Immature natural killer cell (primary cell): ENCODE data around the gene NBDY. TPM values are rescaled to one million over a fixed set of nuclear protein-coding genes. Genes with fewer than 3 reads are reported as not detected.
"Not testable (repeated sequence)": the region's sequence is repeated elsewhere in the genome, so short reads cannot be mapped to it uniquely, and the experiment has no call there.

Experiments
- DNase-seq, 3 donors: peaks; one replicate each; pipeline ENCODE4 v3.0.0; 2022; ENCODE audit warnings: mixed read lengths in 1 of 3
- H3K27ac Mint-ChIP-seq, 6 donors: one replicate each; pipeline ENCODE4 v1.8.0; 2020; ENCODE audit warnings: mixed read lengths in 6 of 6, mild to moderate bottlenecking in 5 of 6, inconsistent platforms in 4 of 6, moderate library complexity in 3 of 6
- H3K27me3 Mint-ChIP-seq, 3 donors: one replicate each; pipeline ENCODE4 v1.8.0; 2020 to 2021; ENCODE audit warnings: low read depth in 3 of 3, mild to moderate bottlenecking in 3 of 3, mixed read lengths in 3 of 3, moderate library complexity in 3 of 3, inconsistent platforms in 1 of 3
- H3K36me3 Mint-ChIP-seq, 3 donors: one replicate each; pipeline ENCODE4 v1.8.0; 2020; ENCODE audit warnings: mixed read lengths in 3 of 3, inconsistent platforms in 2 of 3, mild to moderate bottlenecking in 2 of 3
- H3K4me1 Mint-ChIP-seq, 2 donors: one replicate each; pipeline ENCODE4 v1.8.0; 2020; ENCODE audit warnings: inconsistent platforms in 2 of 2, mild to moderate bottlenecking in 2 of 2, mixed read lengths in 2 of 2, moderate library complexity in 1 of 2
- H3K4me3 Mint-ChIP-seq, 5 donors: one replicate each; pipeline ENCODE4 v1.8.0; 2020; ENCODE audit warnings: mild to moderate bottlenecking in 5 of 5, mixed read lengths in 5 of 5, inconsistent platforms in 3 of 5, moderate library complexity in 3 of 5
- H3K9me3 Mint-ChIP-seq, 6 donors: one replicate each; pipeline ENCODE4 v1.8.0; 2020; ENCODE audit warnings: mild to moderate bottlenecking in 6 of 6, mixed read lengths in 6 of 6, inconsistent platforms in 4 of 6, moderate library complexity in 3 of 6
- polyA plus RNA-seq, 3 donors: library from polyadenylated mRNA; unstranded; fragments of 300-500 nt; fragmentation: Illumina TruSeq; gene quantifications; one replicate each; pipeline ENCODE4 v1.2.3, GENCODE V29; 2021

NBDY gene
- polyA plus RNA-seq, 3 donors from 2014 or later = 45.8 to 49.8 (median 47.4) TPM

DNA sequence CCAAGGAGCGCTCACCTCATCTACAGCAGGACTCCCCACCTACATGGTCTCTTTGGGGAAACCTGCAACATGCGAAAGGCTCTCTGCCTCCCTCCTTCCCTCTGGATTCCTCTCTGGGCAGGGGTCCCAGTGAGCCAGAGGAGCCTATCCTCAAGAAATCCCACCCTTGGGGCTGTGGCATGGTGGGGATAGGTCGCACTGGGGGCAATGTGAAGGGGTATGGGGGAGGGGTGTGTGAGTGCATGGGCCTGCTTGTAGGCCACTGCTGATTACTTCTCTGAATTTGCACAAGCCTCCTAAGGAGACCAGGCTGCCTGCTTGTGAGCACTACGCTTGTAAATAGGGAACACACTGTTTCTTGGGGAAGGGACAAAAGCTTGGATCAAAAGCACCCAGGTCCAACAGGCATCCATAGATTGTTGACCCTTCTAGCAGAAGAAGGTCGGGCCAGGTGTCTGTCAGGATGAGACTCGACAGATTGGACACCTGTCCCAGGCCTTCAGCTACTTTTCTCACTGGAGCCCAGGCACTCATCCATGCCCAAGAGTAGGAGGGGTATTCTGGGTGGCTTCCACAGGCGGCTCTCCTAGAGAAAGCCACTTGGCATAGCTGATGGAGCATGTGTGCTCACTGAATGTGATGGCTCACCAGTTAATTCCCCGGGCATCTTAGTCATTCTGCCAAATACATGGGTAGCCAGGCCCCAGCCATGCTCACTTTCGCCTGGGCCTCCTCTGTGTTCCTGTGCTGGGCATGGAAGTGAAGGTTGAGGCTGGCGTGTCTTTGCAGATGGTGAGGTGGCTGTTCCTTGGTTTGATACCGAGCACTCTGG lies 75.0 kb downstream of the NBDY start:
- H3K9me3 Mint-ChIP-seq = no peaks in the 10 kb centered on the region
- H3K27me3 Mint-ChIP-seq = peaks cover 0 to 7% (median 4%) of the 10 kb centered on the region in 3 donors
- DNase-seq = no peak
- H3K36me3 Mint-ChIP-seq = peaks cover 0 to 9% (median 4%) of the 10 kb centered on the region in 3 donors
- peaks cover 27 to 42% of the 10 kb centered on the region in 2 donors for H3K4me1 Mint-ChIP-seq
- H3K4me3 Mint-ChIP-seq = peak overlapping the region in 2 of 5 donors; percentile 92
- peak overlapping the region in 3 of 6 donors; percentile 23 to 87 (median 85) for H3K27ac Mint-ChIP-seq

DNA sequence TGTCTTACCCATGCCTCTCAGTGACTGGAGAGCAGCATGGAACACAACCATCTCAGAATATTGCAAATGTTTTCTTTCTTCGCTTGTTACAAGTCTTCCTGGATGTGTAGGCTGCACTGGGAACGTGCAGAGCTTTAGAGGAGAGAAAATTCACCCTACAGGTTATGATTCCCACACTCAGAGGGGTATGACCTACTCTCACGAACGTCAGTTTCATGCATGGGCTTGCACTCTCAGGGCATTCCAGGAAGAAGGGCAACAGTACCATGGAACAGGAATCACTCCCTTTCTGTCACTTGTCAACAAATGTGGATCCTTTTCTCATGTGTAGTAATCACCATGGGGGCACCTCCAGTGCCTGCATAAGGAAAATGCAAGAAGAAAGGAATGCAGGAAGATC lies 75.8 kb downstream of the NBDY start:
- H3K4me1 Mint-ChIP-seq = peaks cover 23 to 35% of the 10 kb centered on the region in 2 donors
- peaks cover 0 to 9% (median 0%) of the 10 kb centered on the region in 3 donors for H3K36me3 Mint-ChIP-seq
- H3K9me3 Mint-ChIP-seq = no peaks in the 10 kb centered on the region
- DNase-seq = no peak
- peaks cover 0 to 7% (median 2%) of the 10 kb centered on the region in 3 donors for H3K27me3 Mint-ChIP-seq
- H3K27ac Mint-ChIP-seq = peak overlapping the region in 1 of 6 donors; percentile 73
- H3K4me3 Mint-ChIP-seq = no peak overlapping the region

DNA sequence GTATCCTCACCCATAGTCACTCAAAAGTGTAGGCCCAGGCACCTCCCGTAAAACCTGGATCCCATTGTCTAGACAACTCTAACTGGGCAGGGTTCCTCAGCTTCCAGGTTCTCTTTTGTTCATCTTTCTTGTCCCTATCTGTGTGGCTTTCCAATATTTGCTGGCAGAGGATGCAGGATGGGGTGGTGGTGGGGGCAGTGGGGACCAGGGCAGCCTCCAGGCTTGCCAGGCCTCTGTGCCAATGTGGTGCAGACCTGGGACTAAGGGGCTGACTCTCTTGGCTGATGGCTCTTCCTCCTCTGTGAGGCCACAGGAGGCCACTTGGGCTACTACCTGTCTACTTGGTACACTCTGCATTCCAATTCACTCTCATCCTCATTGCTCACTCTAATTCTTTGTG lies 76.4 kb downstream of the NBDY start:
- Mint-ChIP-seq H3K9me3 (no peaks in the 10 kb centered on the region), H3K36me3 (peaks cover 0 to 5% (median 0%) of the 10 kb centered on the region in 3 donors), H3K4me1 (peaks cover 23 to 31% of the 10 kb centered on the region in 2 donors), H3K27ac (peak overlapping the region in 2 of 6 donors; percentile 53 to 73), H3K27me3 (peaks cover 0 to 10% (median 2%) of the 10 kb centered on the region in 3 donors), H3K4me3 (no peak overlapping the region)
- DNase-seq = no peak

DNA sequence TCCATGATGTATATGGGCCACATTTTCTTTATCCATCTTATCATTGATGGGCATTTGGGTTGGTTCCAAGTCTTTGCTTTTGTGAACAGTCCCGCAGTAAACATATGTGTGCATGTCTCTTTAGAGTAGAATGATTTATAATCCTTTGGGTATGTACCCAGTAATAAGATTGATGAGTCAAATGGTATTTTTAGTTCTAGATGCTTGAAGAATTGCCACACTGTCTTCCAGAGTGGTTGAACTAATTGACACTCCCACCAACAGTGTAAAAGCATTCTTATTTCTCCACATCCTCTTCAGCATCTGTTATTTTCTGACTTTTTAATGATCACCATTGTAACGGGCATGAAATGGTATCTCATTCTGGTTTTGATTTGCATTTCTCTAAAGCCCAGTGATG lies 77.1 kb downstream of the NBDY start:
- not testable (repeated sequence) for DNase-seq, H3K36me3 Mint-ChIP-seq, H3K27me3 Mint-ChIP-seq, H3K4me3 Mint-ChIP-seq, H3K9me3 Mint-ChIP-seq
- Mint-ChIP-seq H3K27ac (peak overlapping the region in 3 of 6 donors; percentile 23 to 53 (median 24)), H3K4me1 (peaks cover 18 to 23% of the 10 kb centered on the region in 2 donors)

DNA sequence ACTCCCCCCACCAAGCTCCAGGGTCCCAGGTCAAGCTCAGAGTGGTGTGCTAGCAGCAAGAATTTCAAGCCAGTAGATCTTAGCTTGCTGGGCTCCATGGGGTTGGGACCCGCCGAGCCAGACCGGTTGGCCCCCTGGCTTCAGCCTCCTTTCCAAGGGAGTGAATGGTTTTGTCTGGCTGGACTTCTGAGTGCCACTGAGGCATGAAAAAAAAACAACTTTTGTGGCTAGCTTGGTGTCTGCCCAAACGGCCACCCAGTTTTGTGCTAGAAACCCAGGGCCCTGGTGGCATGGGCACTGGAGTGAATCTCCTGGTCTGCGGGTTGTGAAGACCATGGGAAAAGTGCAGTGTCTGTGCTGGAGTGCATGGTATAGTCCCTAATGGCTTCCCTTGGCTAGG lies 82.6 kb downstream of the NBDY start:
- Mint-ChIP-seq H3K27ac (peak overlapping the region in 4 of 6 donors; percentile 28 to 91 (median 60)), H3K4me3 (peak overlapping the region in 1 of 5 donors; percentile 8), H3K36me3 (peaks cover 0 to 4% (median 0%) of the 10 kb centered on the region in 3 donors), H3K27me3 (peaks cover 7 to 11% (median 10%) of the 10 kb centered on the region in 3 donors), H3K4me1 (peaks cover 30 to 33% of the 10 kb centered on the region in 2 donors), H3K9me3 (no peaks in the 10 kb centered on the region)
- DNase-seq = no peak

DNA sequence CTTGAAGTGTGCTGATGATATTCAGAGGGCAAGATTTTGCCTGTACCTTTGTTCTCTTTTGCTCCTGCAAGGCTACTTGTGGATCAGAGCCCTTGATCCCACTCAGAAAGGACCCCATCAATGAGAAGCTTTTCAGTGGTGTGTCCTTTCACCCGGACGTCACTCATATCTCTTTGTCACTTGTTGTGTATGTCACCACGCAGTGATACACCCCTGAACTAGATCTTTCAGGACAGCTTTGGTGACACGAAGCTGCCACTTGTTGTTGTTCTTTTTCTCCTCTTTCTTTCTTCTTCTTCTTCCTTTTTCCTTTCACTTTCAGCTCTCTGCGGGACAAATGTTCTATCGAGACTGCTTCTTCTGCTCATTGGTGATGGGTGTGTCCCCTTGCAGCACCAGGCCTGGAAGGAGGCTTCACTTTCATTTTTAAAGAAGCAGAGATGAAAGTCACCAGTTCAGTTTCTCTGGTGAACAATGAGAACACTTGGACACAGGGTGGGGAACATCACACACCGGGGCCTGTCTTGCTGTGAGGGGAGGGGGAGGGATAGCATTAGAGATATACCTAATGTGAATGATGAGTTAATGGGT lies 83.6 kb downstream of the NBDY start:
- H3K9me3 Mint-ChIP-seq = no peaks in the 10 kb centered on the region
- H3K36me3 Mint-ChIP-seq = peaks cover 0 to 4% (median 0%) of the 10 kb centered on the region in 3 donors
- DNase-seq = peak; percentile 58 to 68 (median 66)
- H3K4me3 Mint-ChIP-seq = peak overlapping the region; percentile 65 to 90 (median 79)
- H3K27ac Mint-ChIP-seq = peak overlapping the region; percentile 89 to 99 (median 94)
- H3K4me1 Mint-ChIP-seq = peaks cover 30 to 33% of the 10 kb centered on the region in 2 donors
- H3K27me3 Mint-ChIP-seq = peaks cover 7 to 11% (median 10%) of the 10 kb centered on the region in 3 donors

DNA sequence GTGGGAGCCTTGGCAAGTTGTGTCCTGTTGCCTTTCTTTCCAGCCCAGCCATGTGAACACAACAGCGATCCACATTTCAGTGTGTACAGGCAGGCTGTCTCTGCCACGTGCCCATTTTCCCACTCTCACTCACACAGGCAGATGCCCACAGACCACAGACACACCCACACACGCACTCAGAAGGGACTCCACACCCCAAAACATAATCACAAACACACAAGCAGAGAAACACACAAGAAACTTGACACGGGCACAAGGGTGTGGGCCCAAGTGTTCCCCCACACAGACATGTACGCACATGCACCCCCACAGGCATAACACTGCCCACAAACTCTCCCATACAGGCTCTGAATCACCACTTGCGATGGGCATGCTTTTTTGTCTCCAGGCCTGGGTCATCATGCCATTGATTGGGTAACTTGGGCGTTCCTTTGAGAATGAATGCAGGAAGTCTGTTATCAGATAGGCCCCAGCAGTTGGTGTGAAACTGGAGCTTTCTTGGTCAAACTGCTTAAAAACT lies 84.3 kb downstream of the NBDY start:
- Mint-ChIP-seq H3K9me3 (no peaks in the 10 kb centered on the region), H3K36me3 (peaks cover 0 to 4% (median 0%) of the 10 kb centered on the region in 3 donors), H3K4me1 (peaks cover 30 to 33% of the 10 kb centered on the region in 2 donors), H3K4me3 (peak overlapping the region; percentile 65 to 90 (median 79)), H3K27me3 (peaks cover 7 to 11% (median 10%) of the 10 kb centered on the region in 3 donors), H3K27ac (peak overlapping the region; percentile 89 to 99 (median 94))
- peak; percentile 83 to 86 (median 84) for DNase-seq

DNA sequence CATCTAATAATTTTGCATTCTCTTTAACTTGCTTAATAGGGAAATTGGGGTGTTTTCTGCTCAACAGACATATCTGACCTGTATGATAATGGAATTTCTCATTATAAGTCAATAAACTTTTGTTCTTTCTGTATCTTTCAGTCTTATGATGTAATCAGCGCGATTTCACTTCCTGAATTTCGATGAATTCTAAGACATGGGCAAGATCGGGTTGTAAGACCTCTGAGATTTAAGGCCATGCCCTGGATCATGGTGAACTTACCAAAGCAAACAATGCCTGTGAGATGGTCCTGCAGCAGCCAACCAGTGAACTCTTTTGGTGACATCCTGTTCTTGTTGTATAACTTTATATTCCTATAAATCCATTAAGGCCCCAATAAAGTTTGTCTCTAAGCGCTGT lies 88.1 kb downstream of the NBDY start:
- peaks cover 25 to 28% of the 10 kb centered on the region in 2 donors for H3K4me1 Mint-ChIP-seq
- no peak overlapping the region for H3K4me3 Mint-ChIP-seq
- no peak overlapping the region for H3K27ac Mint-ChIP-seq
- no peaks in the 10 kb centered on the region for H3K9me3 Mint-ChIP-seq
- no peak for DNase-seq
- H3K36me3 Mint-ChIP-seq = peaks cover 0 to 4% (median 0%) of the 10 kb centered on the region in 3 donors
- peaks cover 7 to 10% (median 8%) of the 10 kb centered on the region in 3 donors for H3K27me3 Mint-ChIP-seq

DNA sequence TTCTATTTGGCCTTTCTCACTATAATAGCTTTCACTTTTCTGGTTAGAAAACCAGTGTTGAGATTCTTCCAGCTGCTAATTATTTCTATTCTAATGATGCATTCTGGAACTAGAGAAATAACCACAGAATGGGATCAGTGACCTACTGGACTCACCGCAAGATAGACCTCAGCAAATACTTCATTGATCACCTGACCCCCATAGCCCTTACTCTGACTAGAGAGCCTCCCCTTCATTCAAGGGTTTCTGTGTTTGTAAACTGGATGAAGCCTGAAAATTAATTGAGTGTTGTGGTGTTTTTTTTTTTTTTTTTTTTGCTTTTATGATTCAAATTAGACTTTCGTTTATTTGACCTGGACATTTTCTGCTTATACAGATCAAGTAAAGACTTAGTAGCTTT lies 97.0 kb downstream of the NBDY start:
- Mint-ChIP-seq H3K27ac (peak overlapping the region in 1 of 6 donors; percentile 36), H3K27me3 (peaks cover 0 to 7% (median 0%) of the 10 kb centered on the region in 3 donors), H3K36me3 (peaks cover 0 to 4% (median 0%) of the 10 kb centered on the region in 3 donors), H3K4me1 (no peaks in the 10 kb centered on the region), H3K4me3 (no peak overlapping the region), H3K9me3 (no peaks in the 10 kb centered on the region)
- DNase-seq = no peak

DNA sequence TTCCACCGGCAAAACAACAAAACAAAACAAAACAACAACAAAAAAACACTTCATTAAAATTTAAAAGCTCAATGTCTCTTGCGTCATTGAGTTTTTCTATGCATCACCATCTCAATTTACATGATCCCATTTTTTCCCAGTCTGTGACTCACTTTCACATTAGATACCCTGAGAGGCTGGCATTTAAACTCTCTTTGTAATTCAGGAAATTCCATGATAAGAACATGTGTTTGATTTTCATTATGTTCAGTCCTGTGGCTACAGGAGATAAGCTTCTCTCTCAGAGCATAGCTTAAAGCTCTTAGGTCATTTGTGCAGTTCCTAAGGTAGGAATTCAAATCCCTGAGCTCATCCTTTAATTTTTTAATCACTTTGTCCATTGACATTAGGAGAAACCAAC lies 104.6 kb downstream of the NBDY start:
- no peak overlapping the region for H3K4me3 Mint-ChIP-seq
- H3K4me1 Mint-ChIP-seq = no peaks in the 10 kb centered on the region
- peaks cover 0 to 3% (median 0%) of the 10 kb centered on the region in 3 donors for H3K36me3 Mint-ChIP-seq
- no peak for DNase-seq
- H3K27ac Mint-ChIP-seq = no peak overlapping the region
- peaks cover 0 to 2% (median 0%) of the 10 kb centered on the region in 6 donors for H3K9me3 Mint-ChIP-seq
- H3K27me3 Mint-ChIP-seq = peaks cover 0 to 19% (median 0%) of the 10 kb centered on the region in 3 donors

DNA sequence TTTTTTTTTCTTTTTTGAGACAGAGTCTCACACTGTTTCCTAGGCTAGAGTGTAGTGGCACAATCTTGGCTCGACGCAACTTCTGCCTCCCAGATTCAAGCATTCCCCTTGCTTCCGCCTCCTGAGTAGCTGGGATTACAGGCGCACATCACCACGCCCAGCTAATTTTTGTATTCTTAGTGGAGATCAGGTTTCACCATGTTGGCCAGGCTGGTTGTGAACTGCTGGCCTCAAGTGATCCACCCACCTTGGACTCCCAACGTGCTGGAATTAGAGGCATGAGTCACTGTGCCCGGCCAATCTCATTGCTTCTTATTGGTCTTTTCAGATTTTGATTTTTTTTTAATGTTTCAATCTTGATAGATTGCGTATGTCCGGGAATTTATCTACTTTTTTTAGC lies 124.4 kb downstream of the NBDY start:
- DNase-seq = no peak
- Mint-ChIP-seq H3K4me1 (no peaks in the 10 kb centered on the region), H3K36me3 (no peaks in the 10 kb centered on the region), H3K9me3 (no peaks in the 10 kb centered on the region), H3K27me3 (peaks cover 0 to 18% (median 7%) of the 10 kb centered on the region in 3 donors), H3K27ac (no peak overlapping the region), H3K4me3 (no peak overlapping the region)

DNA sequence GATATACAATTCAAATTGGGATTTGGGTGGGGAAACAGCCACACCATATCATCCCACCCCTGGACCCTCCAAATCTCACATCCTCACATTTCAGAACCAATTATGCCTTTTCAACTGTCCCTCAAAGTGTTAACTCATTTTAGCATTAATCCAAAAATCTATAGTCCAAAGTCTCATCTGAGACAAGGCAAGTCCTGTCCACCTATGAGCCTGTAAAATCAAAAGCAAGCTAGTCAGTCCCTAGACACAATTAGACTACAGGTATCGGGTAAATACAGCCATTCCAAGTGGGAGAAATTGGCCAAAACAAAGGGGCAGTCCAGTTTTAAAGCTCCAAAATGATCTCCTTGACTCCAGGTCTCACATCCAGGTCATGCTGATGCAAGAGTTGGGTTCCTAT lies 128.0 kb downstream of the NBDY start:
- Mint-ChIP-seq H3K9me3 (no peaks in the 10 kb centered on the region), H3K27ac (no peak overlapping the region), H3K4me1 (no peaks in the 10 kb centered on the region), H3K27me3 (peaks cover 0 to 11% (median 6%) of the 10 kb centered on the region in 3 donors), H3K36me3 (no peaks in the 10 kb centered on the region), H3K4me3 (no peak overlapping the region)
- DNase-seq = no peak

DNA sequence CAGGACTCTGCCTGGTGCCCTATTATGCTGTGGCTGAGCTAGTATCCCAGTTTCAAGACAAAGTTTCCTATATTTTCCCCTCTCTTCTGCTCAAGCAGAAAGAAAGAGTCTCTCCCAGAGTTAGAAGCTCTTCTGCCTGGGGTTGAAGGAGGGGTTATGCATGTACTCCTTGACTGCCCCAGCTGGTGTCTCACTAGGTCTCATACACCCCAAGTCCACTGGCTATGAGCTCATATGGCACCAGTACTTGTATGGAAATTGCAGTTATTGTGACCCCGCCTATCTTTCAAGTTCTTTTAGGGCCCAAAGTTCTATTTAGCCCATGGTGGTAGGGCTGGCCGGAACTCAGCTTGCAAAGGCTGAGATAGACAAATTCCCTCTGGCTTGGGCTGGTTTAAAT lies 131.8 kb downstream of the NBDY start:
- H3K27me3 Mint-ChIP-seq = peaks cover 0 to 3% (median 2%) of the 10 kb centered on the region in 3 donors
- H3K4me1 Mint-ChIP-seq = no peaks in the 10 kb centered on the region
- no peaks in the 10 kb centered on the region for H3K36me3 Mint-ChIP-seq
- no peak overlapping the region for H3K27ac Mint-ChIP-seq
- DNase-seq = no peak
- H3K4me3 Mint-ChIP-seq = no peak overlapping the region
- H3K9me3 Mint-ChIP-seq = no peaks in the 10 kb centered on the region
